ENCODE results near the gene MYCT1. TPM values are rescaled to one million over a fixed set of nuclear protein-coding genes. Genes with fewer than 3 reads are reported as not detected.

MYCT1 gene
- total RNA-seq, 3 donors from 2014 or later: 2.3 to 6.2 (median 3.8) TPM

- ATAC-seq (no peak), DNase-seq (no peak)
- no peaks in the 10 kb centered on the region for H3K9me3 ChIP-seq
- H3K4me3 ChIP-seq: no peak overlapping the region
- intact Hi-C loops (cut with DNase I, micrococcal nuclease): no loop called here
- H3K36me3 ChIP-seq (ENCODE audit: low read depth): no peaks in the 10 kb centered on the region
- no peaks in the 10 kb centered on the region for H3K4me1 ChIP-seq (ENCODE audit: low read depth)
- no peak for TF ChIP-seq CTCF (IDR thresholded peaks at IDR 0.05)
These were observed 11.9 kb upstream of the MYCT1 start for GRCh38 chr6:152685819-152686218.

GRCh38 chr6:152695372-152696045, 2.2 kb upstream of the MYCT1 start:
- Histone ChIP-seq H3K9me3 (no peaks in the 10 kb centered on the region), H3K4me3 (no peak overlapping the region), H3K36me3 (ENCODE audit: low read depth) (no peaks in the 10 kb centered on the region), H3K4me1 (ENCODE audit: low read depth) (no peaks in the 10 kb centered on the region)
- no peak for DNase-seq
- TF ChIP-seq CTCF (IDR thresholded peaks at IDR 0.05): no peak
- ATAC-seq: no peak
- intact Hi-C loops (cut with DNase I, micrococcal nuclease): no loop called here

- ATAC-seq (no peak), DNase-seq (no peak)
- Histone ChIP-seq H3K4me3 (no peak overlapping the region), H3K36me3 (ENCODE audit: low read depth) (no peaks in the 10 kb centered on the region), H3K9me3 (no peaks in the 10 kb centered on the region), H3K4me1 (ENCODE audit: low read depth) (no peaks in the 10 kb centered on the region)
- intact Hi-C loops (cut with DNase I, micrococcal nuclease): no loop called here
- TF ChIP-seq CTCF (IDR thresholded peaks at IDR 0.05): no peak
These were observed 1.2 kb upstream of the MYCT1 start for GRCh38 chr6:152696522-152696921.

DNA sequence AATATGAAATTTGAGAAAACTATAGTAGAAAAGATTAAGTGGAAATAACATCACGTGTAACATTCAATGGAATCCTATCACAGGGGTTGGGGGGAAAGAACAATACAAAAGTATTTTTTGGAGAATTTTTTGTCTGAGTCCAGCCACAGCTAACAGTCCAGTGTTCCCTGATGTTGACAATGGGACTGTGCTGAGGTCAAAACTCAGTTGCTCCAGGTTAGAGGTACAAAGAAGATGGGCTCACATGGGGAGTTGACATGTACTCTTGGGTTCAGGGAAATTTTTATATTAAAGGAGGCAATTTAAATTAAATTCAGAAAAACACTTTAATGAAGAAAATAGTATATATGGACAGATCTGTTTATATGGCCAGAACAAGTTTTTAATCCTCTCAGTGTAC, 995 bp downstream of the MYCT1 start:
- intact Hi-C loops (cut with DNase I, micrococcal nuclease): no loop called here
- ATAC-seq: no peak
- no peak overlapping the region for H3K4me3 ChIP-seq

DNA sequence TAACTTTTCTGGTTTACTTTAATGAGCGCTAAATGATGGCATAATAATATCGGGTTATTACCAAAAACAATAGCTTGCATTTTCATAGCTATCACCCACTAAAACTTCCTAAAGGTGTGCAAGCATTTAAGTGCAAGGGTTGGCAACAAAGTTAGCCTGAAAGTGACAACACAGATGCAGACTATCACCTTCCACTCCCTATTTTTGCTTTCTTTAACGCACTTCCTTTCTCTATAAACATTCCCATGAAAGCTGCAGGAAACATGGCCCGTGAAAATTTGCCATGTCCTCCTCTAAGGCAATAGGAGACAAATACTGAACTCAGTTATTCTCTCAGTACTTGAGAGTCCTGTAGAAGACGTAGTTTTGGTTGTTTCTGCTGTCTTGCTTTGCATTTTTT, 2.7 kb downstream of the MYCT1 start:
- H3K4me3 ChIP-seq: no peak overlapping the region
- no peaks in the 10 kb centered on the region for H3K4me1 ChIP-seq (ENCODE audit: low read depth)
- H3K36me3 ChIP-seq (ENCODE audit: low read depth): no peaks in the 10 kb centered on the region
- no peak for TF ChIP-seq CTCF (IDR thresholded peaks at IDR 0.05)
- DNase-seq (no peak), ATAC-seq (no peak)
- intact Hi-C loops (cut with DNase I, micrococcal nuclease): no loop called here
- H3K9me3 ChIP-seq: no peaks in the 10 kb centered on the region

More for the DNA sequence above, 995 bp downstream of the MYCT1 start:
- no peak for TF ChIP-seq CTCF (IDR thresholded peaks at IDR 0.05)
- DNase-seq: no peak
- Histone ChIP-seq H3K36me3 (ENCODE audit: low read depth) (no peaks in the 10 kb centered on the region), H3K4me1 (ENCODE audit: low read depth) (no peaks in the 10 kb centered on the region), H3K9me3 (no peaks in the 10 kb centered on the region)

All from mucosa of descending colon (tissue), 3 donors.